HL-60 (cell line): ENCODE measurements around the gene TAPT1.

ENCODE experiments used
- DNase-seq, 2 experiments: peaks; one replicate each; pipeline ENCODE4 v3.0.0-alpha.2; 2010 to 2020; ENCODE audit warnings: low read depth in 1 of 2, low spot score in 1 of 2
- H3K27ac ChIP-seq: fragments of 250-450 bp; sonication (Bioruptor Pico); replicated peaks from 2 replicates; pipeline ENCODE4 v1.5.1; 2020; ENCODE audit warnings: mild to moderate bottlenecking, moderate library complexity
- H3K27me3 ChIP-seq: fragments of 250-450 bp; sonication (Bioruptor Pico); 2 replicates; pipeline ENCODE4 v1.5.1; 2021; ENCODE audit warnings: mild to moderate bottlenecking, moderate library complexity; ENCODE audit not compliant: insufficient read depth, poor library complexity, severe bottlenecking
- H3K4me3 ChIP-seq: replicated peaks from 2 replicates; pipeline ENCODE4 v1.5.1; 2011; ENCODE audit warnings: mild to moderate bottlenecking, control low read depth, low read length; ENCODE audit not compliant: insufficient read depth
- GABPA ChIP-seq: IDR thresholded peaks from 2 replicates; pipeline ENCODE4 v1.6.1; 2012; ENCODE audit warnings: low read depth
- POLR2AphosphoS5 ChIP-seq: IDR thresholded peaks from 2 replicates; pipeline ENCODE4 v1.6.1; 2012; ENCODE audit warnings: low read depth
- SPI1 ChIP-seq: IDR thresholded peaks from 2 replicates; pipeline ENCODE4 v1.6.1; 2012; ENCODE audit warnings: low read depth, mild to moderate bottlenecking, borderline replicate concordance
- TF ChIP-seq, protein P1 (sequence below): IDR thresholded peaks from one replicate; pipeline ENCODE4 v1.5.1; 2011; ENCODE audit warnings: low read length, control low read depth, inconsistent platforms; ENCODE audit not compliant: insufficient read depth
- TF ChIP-seq, protein P2 (sequence below): IDR thresholded peaks from 2 replicates; pipeline ENCODE4 v1.6.1; 2012; ENCODE audit warnings: low read depth; ENCODE audit not compliant: insufficient replicate concordance

The TAPT1 gene

DNA sequence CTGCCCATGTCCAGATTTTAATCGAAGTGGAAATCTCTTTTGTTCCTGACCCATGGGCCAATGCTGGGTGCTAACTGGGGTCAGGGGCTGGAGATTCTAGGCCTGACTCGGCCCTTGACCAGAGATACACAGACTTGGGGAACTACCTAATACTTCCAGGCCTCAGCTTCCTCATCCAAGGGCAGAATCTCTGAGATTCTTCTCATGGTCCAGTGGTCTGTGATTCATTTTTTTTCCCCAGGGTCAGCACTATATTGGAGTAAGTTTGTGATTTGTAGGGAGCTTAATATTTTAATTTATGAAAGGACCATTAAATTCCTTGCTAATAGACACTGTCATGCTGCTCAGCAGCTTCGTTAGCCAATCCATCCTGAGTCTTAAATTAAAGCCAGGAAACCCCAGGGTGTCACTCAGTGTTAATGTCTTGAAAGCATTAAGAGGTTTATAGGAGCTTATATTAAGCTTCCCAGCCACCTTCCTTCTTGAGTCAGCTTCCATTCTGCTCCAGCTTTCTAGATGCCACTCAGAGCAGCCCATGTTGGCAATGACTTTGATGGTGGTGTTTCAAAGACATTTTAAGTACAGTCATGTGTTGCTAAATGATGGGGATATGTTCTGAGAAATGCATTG is 115.5 kb downstream of the TAPT1 start:
- Histone ChIP-seq H3K27me3 (no peaks in the 10 kb centered on the region), H3K4me3 (no peak overlapping the region), H3K27ac (no peak overlapping the region)
- TF ChIP-seq, protein P1, sequence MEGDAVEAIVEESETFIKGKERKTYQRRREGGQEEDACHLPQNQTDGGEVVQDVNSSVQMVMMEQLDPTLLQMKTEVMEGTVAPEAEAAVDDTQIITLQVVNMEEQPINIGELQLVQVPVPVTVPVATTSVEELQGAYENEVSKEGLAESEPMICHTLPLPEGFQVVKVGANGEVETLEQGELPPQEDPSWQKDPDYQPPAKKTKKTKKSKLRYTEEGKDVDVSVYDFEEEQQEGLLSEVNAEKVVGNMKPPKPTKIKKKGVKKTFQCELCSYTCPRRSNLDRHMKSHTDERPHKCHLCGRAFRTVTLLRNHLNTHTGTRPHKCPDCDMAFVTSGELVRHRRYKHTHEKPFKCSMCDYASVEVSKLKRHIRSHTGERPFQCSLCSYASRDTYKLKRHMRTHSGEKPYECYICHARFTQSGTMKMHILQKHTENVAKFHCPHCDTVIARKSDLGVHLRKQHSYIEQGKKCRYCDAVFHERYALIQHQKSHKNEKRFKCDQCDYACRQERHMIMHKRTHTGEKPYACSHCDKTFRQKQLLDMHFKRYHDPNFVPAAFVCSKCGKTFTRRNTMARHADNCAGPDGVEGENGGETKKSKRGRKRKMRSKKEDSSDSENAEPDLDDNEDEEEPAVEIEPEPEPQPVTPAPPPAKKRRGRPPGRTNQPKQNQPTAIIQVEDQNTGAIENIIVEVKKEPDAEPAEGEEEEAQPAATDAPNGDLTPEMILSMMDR = no peak
- TF ChIP-seq, protein P2, sequence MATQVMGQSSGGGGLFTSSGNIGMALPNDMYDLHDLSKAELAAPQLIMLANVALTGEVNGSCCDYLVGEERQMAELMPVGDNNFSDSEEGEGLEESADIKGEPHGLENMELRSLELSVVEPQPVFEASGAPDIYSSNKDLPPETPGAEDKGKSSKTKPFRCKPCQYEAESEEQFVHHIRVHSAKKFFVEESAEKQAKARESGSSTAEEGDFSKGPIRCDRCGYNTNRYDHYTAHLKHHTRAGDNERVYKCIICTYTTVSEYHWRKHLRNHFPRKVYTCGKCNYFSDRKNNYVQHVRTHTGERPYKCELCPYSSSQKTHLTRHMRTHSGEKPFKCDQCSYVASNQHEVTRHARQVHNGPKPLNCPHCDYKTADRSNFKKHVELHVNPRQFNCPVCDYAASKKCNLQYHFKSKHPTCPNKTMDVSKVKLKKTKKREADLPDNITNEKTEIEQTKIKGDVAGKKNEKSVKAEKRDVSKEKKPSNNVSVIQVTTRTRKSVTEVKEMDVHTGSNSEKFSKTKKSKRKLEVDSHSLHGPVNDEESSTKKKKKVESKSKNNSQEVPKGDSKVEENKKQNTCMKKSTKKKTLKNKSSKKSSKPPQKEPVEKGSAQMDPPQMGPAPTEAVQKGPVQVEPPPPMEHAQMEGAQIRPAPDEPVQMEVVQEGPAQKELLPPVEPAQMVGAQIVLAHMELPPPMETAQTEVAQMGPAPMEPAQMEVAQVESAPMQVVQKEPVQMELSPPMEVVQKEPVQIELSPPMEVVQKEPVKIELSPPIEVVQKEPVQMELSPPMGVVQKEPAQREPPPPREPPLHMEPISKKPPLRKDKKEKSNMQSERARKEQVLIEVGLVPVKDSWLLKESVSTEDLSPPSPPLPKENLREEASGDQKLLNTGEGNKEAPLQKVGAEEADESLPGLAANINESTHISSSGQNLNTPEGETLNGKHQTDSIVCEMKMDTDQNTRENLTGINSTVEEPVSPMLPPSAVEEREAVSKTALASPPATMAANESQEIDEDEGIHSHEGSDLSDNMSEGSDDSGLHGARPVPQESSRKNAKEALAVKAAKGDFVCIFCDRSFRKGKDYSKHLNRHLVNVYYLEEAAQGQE = no peak
- TF ChIP-seq GABPA (no peak), POLR2AphosphoS5 (no peak), SPI1 (no peak)
- no peak for DNase-seq
